Measurements from ENCODE around the gene SYNPO2L.

GRCh38 chr10:73625884-73626752, 29.7 kb downstream of the SYNPO2L start:
- TF ChIP-seq HINFP (tag; conservative IDR thresholded peaks at IDR 0.05; ENCODE audit: low read depth) (no peak), FOXJ2 (tag; IDR thresholded peaks at IDR 0.05) (peak; percentile 86; the same call in 1 of the 2 replicates), ATF7 (IDR thresholded peaks at IDR 0.05) (peak; percentile 60; the same call in 1 of the 2 replicates), ZNF76 (CRISPR knock-in tag; IDR thresholded peaks at IDR 0.05; ENCODE audit: borderline replicate concordance) (no peak), ZBTB2 (IDR thresholded peaks at IDR 0.05) (peak; percentile 94), ZNF274 (IDR thresholded peaks at IDR 0.05; ENCODE audit: borderline replicate concordance, low read depth, low read length) (no peak), HDAC6 (IDR thresholded peaks at IDR 0.05; ENCODE audit: low read depth, low read length) (no peak), SNAPC5 (CRISPR knock-in tag; IDR thresholded peaks at IDR 0.05) (no peak), TCF7 (IDR thresholded peaks at IDR 0.05; ENCODE audit: borderline replicate concordance) (no peak), YY1 (IDR thresholded peaks at IDR 0.05; ENCODE audit: borderline replicate concordance in 1 of 3, control insufficient read depth in 1 of 3, extremely low read depth in 1 of 3, insufficient read depth in 3 of 3, insufficient read length in 1 of 3, insufficient replicate concordance in 2 of 3, low read depth in 1 of 3, low read length in 2 of 3) (peak; percentile 91 to 99 (median 97))
